HCT116 (cell line): ENCODE results near the gene LRRN2. TPM values are rescaled to one million over a fixed set of nuclear protein-coding genes. Genes with fewer than 3 reads are reported as not detected.

ENCODE experiments used
- ATAC-seq: fragments of 200-7000 bp; cut with Tn5 transposase; 2 replicates; pipeline ENCODE4 v1.9.1; 2020; ENCODE audit warnings: mild to moderate bottlenecking, moderate library complexity
- BruUV-seq: library from RNA; stranded (reverse); fragments of 400-500 nt; replicated peaks from 2 replicates; lab custom pipeline; 2021; lab: Mats Ljungman, UMichigan
- CTCF ChIA-PET: fragments of 300-600 bp; sonication (Branson Sonifier 250); formaldehyde crosslinking; loops from one replicate; lab custom pipeline; 2021; ENCODE audit warnings: antibody characterized with exemption; lab: Charles Lee
- POLR2A ChIA-PET: fragments of 300-600, 350-600 bp; sonication (Branson Sonifier 250); formaldehyde crosslinking; loops from one replicate; lab custom pipeline; 2021; ENCODE audit warnings: antibody characterized with exemption; lab: Charles Lee
- RAD21 ChIA-PET, 2 experiments: fragments of 300-600 bp; sonication (Branson Sonifier 250); formaldehyde crosslinking; loops; one replicate each; lab custom pipeline; 2023; ENCODE audit warnings: low total read pairs in 2 of 2; ENCODE audit not compliant: uncharacterized antibody in 2 of 2, unreplicated experiment in 2 of 2, low non-redundant PET in 1 of 2; lab: Charles Lee
- DNase-seq: peaks from one replicate; pipeline ENCODE4 v3.0.0-alpha.2; 2010; ENCODE audit warnings: low read depth, low spot score
- H2AFZ ChIP-seq: fragments of 200-600 bp; shearing (Covaris generic), sonication (generic); 2 replicates; pipeline ENCODE4 v1.6.1; 2017; ENCODE audit warnings: low read depth, mixed run types, mixed read lengths, antibody characterized with exemption, low read length; ENCODE audit not compliant: poor library complexity, severe bottlenecking
- H3K27ac ChIP-seq: 2 replicates; pipeline ENCODE4 v1.5.1; 2012; ENCODE audit warnings: low read depth, low read length
- H3K27me3 ChIP-seq: fragments of 200-600 bp; sonication (generic); 2 replicates; pipeline ENCODE4 v1.6.1; 2016; ENCODE audit warnings: mixed run types, low read length, mixed read lengths; ENCODE audit not compliant: insufficient read depth
- H3K36me3 ChIP-seq, 2 experiments: fragments of 200-500 bp in 1 of 2; fragments of 200-600 bp in 1 of 2; sonication (Bioruptor generic) in 1 of 2; sonication (generic) in 1 of 2; 2 replicates each; pipeline versions ENCODE4 v1.5.1 to v1.6.1; 2014 to 2016; ENCODE audit warnings: low read length in 2 of 2, inconsistent platforms in 1 of 2, mixed read lengths in 1 of 2, mixed run types in 1 of 2; ENCODE audit not compliant: insufficient read depth in 2 of 2, control insufficient read depth in 1 of 2
- H3K4me1 ChIP-seq, 2 experiments: fragments of 200-600 bp in 1 of 2; sonication (generic) in 1 of 2; 2 replicates each; pipeline versions ENCODE4 v1.5.1 to v1.6.1; 2012 to 2017; ENCODE audit warnings: low read length in 2 of 2, inconsistent platforms in 1 of 2, mild to moderate bottlenecking in 1 of 2, mixed read lengths in 1 of 2, mixed run types in 1 of 2, moderate library complexity in 1 of 2; ENCODE audit not compliant: insufficient read depth in 2 of 2, control insufficient read depth in 1 of 2
- H3K4me2 ChIP-seq: fragments of 200-600 bp; sonication (generic); 2 replicates; pipeline ENCODE4 v1.6.1; 2017; ENCODE audit warnings: mixed run types, low read length, mixed read lengths
- H3K4me3 ChIP-seq, 2 experiments: fragments of 200-600 bp in 1 of 2; sonication (generic) in 1 of 2; replicated peaks in 1 of 2; 2 replicates each; pipeline ENCODE4 v1.5.1; 2011 to 2016; ENCODE audit warnings: low read length in 2 of 2, control low read depth in 1 of 2, low read depth in 1 of 2, mild to moderate bottlenecking in 1 of 2, mixed read lengths in 1 of 2, mixed run types in 1 of 2
- H3K79me2 ChIP-seq: fragments of 200-600 bp; sonication (generic); 2 replicates; pipeline ENCODE4 v1.6.1; 2017; ENCODE audit warnings: mild to moderate bottlenecking, mixed run types, low read length, moderate library complexity, mixed read lengths; ENCODE audit not compliant: insufficient read depth
- H3K9ac ChIP-seq: fragments of 200-600 bp; sonication (generic); 2 replicates; pipeline ENCODE4 v1.6.1; 2016; ENCODE audit warnings: low read length, mixed read lengths
- H3K9me2 ChIP-seq: fragments of 200-600 bp; sonication (generic), shearing (Covaris generic); 2 replicates; pipeline ENCODE4 v1.6.1; 2017; ENCODE audit warnings: mixed run types, mild to moderate bottlenecking, moderate library complexity; ENCODE audit not compliant: insufficient read depth
- H3K9me3 ChIP-seq, 2 experiments: fragments of 200-500 bp in 1 of 2; fragments of 200-600 bp in 1 of 2; sonication (Bioruptor generic) in 1 of 2; sonication (generic) in 1 of 2; 2 replicates each; pipeline ENCODE4 v1.6.1; 2014 to 2017; ENCODE audit warnings: low read length in 2 of 2, mixed read lengths in 2 of 2, inconsistent platforms in 1 of 2, low read depth in 1 of 2, mild to moderate bottlenecking in 1 of 2, mixed run types in 1 of 2, moderate library complexity in 1 of 2; ENCODE audit not compliant: control insufficient read depth in 1 of 2, insufficient read depth in 1 of 2
- H4K20me1 ChIP-seq: fragments of 200-600 bp; sonication (generic), shearing (Covaris generic); 2 replicates; pipeline ENCODE4 v1.6.1; 2017; ENCODE audit warnings: mixed run types, mild to moderate bottlenecking, moderate library complexity; ENCODE audit not compliant: insufficient read depth
- ATF3 ChIP-seq: IDR thresholded peaks from 2 replicates; pipeline ENCODE4 v1.6.1; 2012
- CEBPB ChIP-seq: IDR thresholded peaks from 2 replicates; pipeline ENCODE4 v1.6.1; 2012; ENCODE audit warnings: low read depth
- EGR1 ChIP-seq: IDR thresholded peaks from 2 replicates; pipeline ENCODE4 v1.6.1; 2012; ENCODE audit warnings: low read depth
- ELF1 ChIP-seq: IDR thresholded peaks from 2 replicates; pipeline ENCODE4 v1.6.1; 2012; ENCODE audit warnings: low read depth, borderline replicate concordance
- JUND ChIP-seq: IDR thresholded peaks from 2 replicates; pipeline ENCODE4 v1.6.1; 2012
- MAX ChIP-seq: IDR thresholded peaks from 2 replicates; pipeline ENCODE4 v1.6.1; 2012
- POLR2A ChIP-seq: IDR thresholded peaks from 2 replicates; pipeline ENCODE4 v1.7.0; 2011; ENCODE audit warnings: borderline replicate concordance; ENCODE audit not compliant: insufficient read depth, insufficient read length; ENCODE audit errors: extremely low read depth
- POLR2AphosphoS5 ChIP-seq: IDR thresholded peaks from 2 replicates; pipeline ENCODE4 v1.6.1; 2011; ENCODE audit warnings: mild to moderate bottlenecking, low read depth, low read length, moderate library complexity
- RAD21 ChIP-seq: IDR thresholded peaks from 2 replicates; pipeline ENCODE4 v1.6.1; 2012; ENCODE audit warnings: low read depth, mild to moderate bottlenecking
- SIN3A ChIP-seq: IDR thresholded peaks from 2 replicates; pipeline ENCODE4 v1.6.1; 2012; ENCODE audit warnings: low read depth
- SP1 ChIP-seq: IDR thresholded peaks from 2 replicates; pipeline ENCODE4 v1.6.1; 2012; ENCODE audit warnings: low read depth
- SRF ChIP-seq: IDR thresholded peaks from 2 replicates; pipeline ENCODE4 v1.6.1; 2012; ENCODE audit warnings: low read depth
- TCF7L2 ChIP-seq: IDR thresholded peaks from 2 replicates; pipeline ENCODE4 v1.7.0; 2011; ENCODE audit warnings: borderline replicate concordance, inconsistent platforms; ENCODE audit not compliant: insufficient read depth, insufficient read length; ENCODE audit errors: extremely low read depth
- YY1 ChIP-seq: IDR thresholded peaks from 2 replicates; pipeline ENCODE4 v1.6.1; 2011; ENCODE audit warnings: low read length, low read depth, moderate library complexity, mild to moderate bottlenecking; ENCODE audit not compliant: insufficient replicate concordance; ENCODE audit errors: extremely low read depth
- ZFX ChIP-seq: fragments of 450-650 bp; IDR thresholded peaks from 2 replicates; pipeline ENCODE4 v1.6.1; 2017
- intact Hi-C: fragments of 100-400 bp; cut with micrococcal nuclease; formaldehyde crosslinking; loops from 2 replicates; pipeline ENCODE4 v1.10.0; 2022
- total RNA-seq: library from RNA; stranded (reverse); gene quantifications from one replicate; pipeline ENCODE4 v1.2.1, GENCODE V29; 2021; ENCODE audit not compliant: unreplicated experiment
- TF ChIP-seq, protein P1 (sequence below): IDR thresholded peaks from 2 replicates; pipeline ENCODE4 v1.6.1; 2011; ENCODE audit warnings: mild to moderate bottlenecking, low read length, moderate library complexity; ENCODE audit not compliant: insufficient replicate concordance; ENCODE audit errors: extremely low read depth

Gene LRRN2
- total RNA-seq, 1 experiment from 2014 or later: 3.2 TPM

DNA sequence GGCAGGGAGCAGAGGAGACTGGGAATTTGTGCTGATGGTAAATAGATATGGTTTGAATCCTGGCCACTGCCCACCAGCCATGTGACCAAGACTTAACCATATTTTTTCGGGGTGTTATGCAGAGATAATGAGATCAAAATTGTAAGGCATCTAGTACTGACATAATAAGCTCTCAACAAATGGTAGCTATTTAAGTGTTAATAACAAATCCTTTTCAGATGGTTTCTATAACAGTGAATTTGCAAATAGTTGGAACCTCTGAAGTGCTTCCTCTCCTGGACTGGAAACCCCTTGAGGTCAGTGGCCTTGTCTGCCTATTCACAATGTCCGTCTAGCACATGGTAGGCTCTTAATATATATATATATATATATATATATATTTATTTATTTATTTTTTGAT is 104.7 kb downstream of the LRRN2 start:
- POLR2A ChIA-PET: no interaction called here

DNA sequence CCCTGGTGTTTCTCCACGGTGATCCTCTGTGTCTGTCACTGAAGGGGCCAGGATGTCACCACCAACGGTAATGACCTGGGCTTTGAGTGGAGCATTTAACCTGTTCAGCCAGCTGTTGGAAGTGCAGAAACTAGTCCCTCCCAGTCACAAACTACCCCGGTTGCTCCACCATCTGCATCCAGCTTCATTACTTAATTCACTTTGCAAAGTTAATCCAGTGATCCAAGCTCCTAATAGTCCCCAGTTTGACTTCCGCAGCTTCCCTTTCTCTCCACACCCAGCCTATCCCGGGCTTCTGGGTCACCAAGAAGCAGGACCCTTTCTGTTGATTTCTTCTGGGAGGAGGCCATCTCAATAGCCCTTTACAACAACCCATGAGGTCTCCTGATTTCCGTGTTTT is 105.9 kb downstream of the LRRN2 start:
- Histone ChIP-seq H3K27me3 (no peaks in the 10 kb centered on the region), H3K79me2 (no peaks in the 10 kb centered on the region), H2AFZ (no peak overlapping the region), H3K4me2 (no peak overlapping the region), H3K36me3 (no peaks in the 10 kb centered on the region), H3K9ac (no peak overlapping the region), H3K9me2 (no peaks in the 10 kb centered on the region), H3K27ac (no peak overlapping the region), H3K4me3 (no peak overlapping the region), H3K9me3 (no peaks in the 10 kb centered on the region), H4K20me1 (no peaks in the 10 kb centered on the region), H3K4me1 (no peaks in the 10 kb centered on the region)
- ChIA-PET RAD21 (no interaction called here), CTCF (interaction anchor here (2.7 kb wide), 1 partner anchor 227 kb away, joined by 9 read pairs; no protein-coding TSS in a partner anchor), POLR2A (no interaction called here)
- DNase-seq: no peak
- BruUV-seq: no TSS peak
- intact Hi-C loops: no loop called here
- ATAC-seq: no peak
- TF ChIP-seq ATF3 (no peak), TCF7L2 (no peak), SP1 (no peak), POLR2A (no peak), SIN3A (no peak), EGR1 (no peak), SRF (no peak), JUND (no peak), YY1 (no peak), MAX (no peak), RAD21 (no peak), ELF1 (no peak), CEBPB (no peak), ZFX (no peak)
- TF ChIP-seq, protein P1, sequence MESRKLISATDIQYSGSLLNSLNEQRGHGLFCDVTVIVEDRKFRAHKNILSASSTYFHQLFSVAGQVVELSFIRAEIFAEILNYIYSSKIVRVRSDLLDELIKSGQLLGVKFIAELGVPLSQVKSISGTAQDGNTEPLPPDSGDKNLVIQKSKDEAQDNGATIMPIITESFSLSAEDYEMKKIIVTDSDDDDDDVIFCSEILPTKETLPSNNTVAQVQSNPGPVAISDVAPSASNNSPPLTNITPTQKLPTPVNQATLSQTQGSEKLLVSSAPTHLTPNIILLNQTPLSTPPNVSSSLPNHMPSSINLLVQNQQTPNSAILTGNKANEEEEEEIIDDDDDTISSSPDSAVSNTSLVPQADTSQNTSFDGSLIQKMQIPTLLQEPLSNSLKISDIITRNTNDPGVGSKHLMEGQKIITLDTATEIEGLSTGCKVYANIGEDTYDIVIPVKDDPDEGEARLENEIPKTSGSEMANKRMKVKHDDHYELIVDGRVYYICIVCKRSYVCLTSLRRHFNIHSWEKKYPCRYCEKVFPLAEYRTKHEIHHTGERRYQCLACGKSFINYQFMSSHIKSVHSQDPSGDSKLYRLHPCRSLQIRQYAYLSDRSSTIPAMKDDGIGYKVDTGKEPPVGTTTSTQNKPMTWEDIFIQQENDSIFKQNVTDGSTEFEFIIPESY: no peak

More for the DNA sequence above, 104.7 kb downstream of the LRRN2 start:
- Histone ChIP-seq H4K20me1 (no peaks in the 10 kb centered on the region), H3K9me2 (no peaks in the 10 kb centered on the region), H3K9ac (no peak overlapping the region), H3K4me3 (no peak overlapping the region), H3K9me3 (no peaks in the 10 kb centered on the region), H3K27me3 (no peaks in the 10 kb centered on the region), H2AFZ (no peak overlapping the region), H3K4me2 (no peak overlapping the region), H3K27ac (no peak overlapping the region), H3K79me2 (no peaks in the 10 kb centered on the region), H3K4me1 (no peaks in the 10 kb centered on the region), H3K36me3 (no peaks in the 10 kb centered on the region)
- ATAC-seq: no peak
- BruUV-seq: no TSS peak
- CTCF ChIA-PET: interaction anchor here (0.7 to 2.7 kb wide), 2 partner anchors 42 to 226 kb away, joined by 3 to 9 read pairs; no protein-coding TSS in a partner anchor
- RAD21 ChIA-PET: interaction anchor here in 1 of 2 experiments (1.2 kb wide), 1 partner anchor 226 kb away, joined by 3 read pairs; no protein-coding TSS in a partner anchor
- intact Hi-C loops: no loop called here
- no peak for DNase-seq
- no peak for TF ChIP-seq POLR2AphosphoS5
- no peak for TF ChIP-seq MAX
